K562 (cell line): Measurements from ENCODE around the gene CERS3. TPM values are rescaled to one million over a fixed set of nuclear protein-coding genes. Genes with fewer than 3 reads are reported as not detected.

Experiments used
- ATAC-seq: fragments of 200-7000 bp; cut with Tn5 transposase; 3 replicates; pipeline ENCODE4 v1.9.1; 2020; ENCODE audit warnings: moderate library complexity
- BruUV-seq: library from RNA; stranded (reverse); fragments of 400-500 nt; replicated peaks from 2 replicates; lab custom pipeline; 2021; lab: Mats Ljungman, UMichigan
- CTCF ChIA-PET: fragments of 300-600 bp; formaldehyde crosslinking; extraction: SDS; loops from one replicate; lab custom pipeline; 2021; ENCODE audit warnings: low intra/inter-chr PET ratio; lab: Yijun Ruan, JAX
- POLR2A ChIA-PET: fragments of 300-600, 350-650 bp; sonication (Branson Sonifier 250); formaldehyde crosslinking; extraction: SDS; loops from one replicate; lab custom pipeline; 2021; ENCODE audit warnings: antibody characterized with exemption, inconsistent platforms; lab: Yijun Ruan, JAX
- DNase-seq, 4 experiments: peaks; one replicate each; pipeline versions ENCODE4 v3.0.0 to v3.0.0-alpha.2; 2011 to 2018; ENCODE audit warnings: low spot score in 3 of 4, mixed read lengths in 3 of 4; ENCODE audit errors: extremely low read depth in 1 of 4
- FAIRE-seq: peaks from 2 replicates; lab custom pipeline; 2011; peaks lifted over from hg19 to GRCh38; lab: Jason Lieb, UNC
- H2AFZ ChIP-seq: 2 replicates; pipeline ENCODE4 v1.6.0; 2011; ENCODE audit warnings: low read depth, low read length, control low read depth, inconsistent platforms
- H3K27ac ChIP-seq: fragments of 200-600 bp; 3 replicates; pipeline ENCODE4 v1.8.0; 2011; ENCODE audit warnings: low read depth, mild to moderate bottlenecking, control low read depth, inconsistent platforms, low read length, moderate library complexity, mixed read lengths; ENCODE audit errors: extremely low read depth
- H3K27me3 ChIP-seq, 2 experiments: fragments of 300-600 bp in 1 of 2; 2 replicates in 1 of 2; 3 replicates in 1 of 2; pipeline versions ENCODE4 v1.6.0 to v1.8.0; 2011; ENCODE audit warnings: inconsistent platforms in 2 of 2, low read length in 2 of 2, mild to moderate bottlenecking in 1 of 2, mixed read lengths in 1 of 2, moderate library complexity in 1 of 2; ENCODE audit not compliant: control insufficient read depth in 2 of 2, insufficient read depth in 2 of 2
- H3K36me3 ChIP-seq: fragments of 300-600 bp; 3 replicates; pipeline ENCODE4 v1.8.0; 2011; ENCODE audit warnings: mild to moderate bottlenecking, low read length, inconsistent platforms; ENCODE audit not compliant: control insufficient read depth, insufficient read depth
- H3K4me1 ChIP-seq, 2 experiments: fragments of 200-600 bp in 1 of 2; replicated peaks in 1 of 2; 2 replicates in 1 of 2; 3 replicates in 1 of 2; pipeline versions ENCODE4 v1.5.1 to v1.8.0; 2011; ENCODE audit warnings: inconsistent platforms in 2 of 2, low read length in 2 of 2, mild to moderate bottlenecking in 1 of 2, mixed read lengths in 1 of 2, moderate library complexity in 1 of 2; ENCODE audit not compliant: control insufficient read depth in 2 of 2, insufficient read depth in 2 of 2
- H3K4me2 ChIP-seq: 2 replicates; pipeline ENCODE4 v1.6.1; 2011; ENCODE audit warnings: low read length, control low read depth, inconsistent platforms, mixed read lengths; ENCODE audit not compliant: insufficient read depth
- H3K4me3 ChIP-seq: fragments of 200-600 bp; sonication (generic), shearing (Covaris generic); 2 replicates; pipeline ENCODE4 v1.5.1; 2016; ENCODE audit warnings: control low read depth, inconsistent platforms
- H3K79me2 ChIP-seq: fragments of 200-600 bp; 3 replicates; pipeline ENCODE4 v1.8.0; 2011; ENCODE audit warnings: low read length, inconsistent platforms; ENCODE audit not compliant: control insufficient read depth, insufficient read depth
- H3K9ac ChIP-seq, 2 experiments: 2 replicates each; pipeline versions ENCODE4 v1.6.0 to v1.6.1; 2011; ENCODE audit warnings: low read depth in 2 of 2, low read length in 2 of 2, control low read depth in 1 of 2, inconsistent platforms in 1 of 2, mild to moderate bottlenecking in 1 of 2, mixed read lengths in 1 of 2; ENCODE audit not compliant: insufficient read depth in 1 of 2
- H3K9me1 ChIP-seq: one replicate; pipeline ENCODE4 v1.6.0; 2011; ENCODE audit warnings: inconsistent platforms, mild to moderate bottlenecking, low read length, moderate library complexity; ENCODE audit not compliant: control insufficient read depth, insufficient read depth
- H3K9me3 ChIP-seq: replicated peaks from 2 replicates; pipeline ENCODE4 v1.5.1; 2011; ENCODE audit warnings: low read depth, low read length, inconsistent platforms; ENCODE audit not compliant: control insufficient read depth, insufficient read depth
- H4K20me1 ChIP-seq: replicated peaks from 2 replicates; pipeline ENCODE4 v1.6.1; 2011; ENCODE audit warnings: low read length, inconsistent platforms, mixed read lengths; ENCODE audit not compliant: control insufficient read depth, insufficient read depth
- ARHGAP35 ChIP-seq: fragments of 450-650 bp; IDR thresholded peaks from 2 replicates; pipeline ENCODE4 v1.6.1; 2018; ENCODE audit not compliant: partially characterized antibody
- ARID3A ChIP-seq: IDR thresholded peaks from 2 replicates; pipeline ENCODE4 v1.6.1; 2012; ENCODE audit warnings: low read depth, low read length, improper control_type of control experiment, borderline replicate concordance
- CCNT2 ChIP-seq: IDR thresholded peaks from 2 replicates; pipeline ENCODE4 v1.6.1; 2011; ENCODE audit warnings: borderline replicate concordance, low read depth, mild to moderate bottlenecking, moderate library complexity, mixed read lengths, low read length; ENCODE audit not compliant: insufficient read length; ENCODE audit errors: extremely low read depth
- CREB1 ChIP-seq, 2 experiments: sonication (generic) in 1 of 2; formaldehyde crosslinking in 1 of 2; IDR thresholded peaks; 2 replicates each; pipeline versions ENCODE4 v1.6.1 to v1.8.0; 2012 to 2022; ENCODE audit warnings: inconsistent platforms in 1 of 2, mild to moderate bottlenecking in 1 of 2, missing genetic modification reagents in 1 of 2, moderate library complexity in 1 of 2
- CSDE1 ChIP-seq, 2 experiments: fragments of 450-650 bp; IDR thresholded peaks; 2 replicates each; pipeline ENCODE4 v1.6.1; 2016; ENCODE audit warnings: mild to moderate bottlenecking in 1 of 2
- E2F5 ChIP-seq: sonication (generic); formaldehyde crosslinking; IDR thresholded peaks from 2 replicates; pipeline ENCODE4 v1.8.0; 2022; ENCODE audit warnings: mild to moderate bottlenecking, missing genetic modification reagents
- ETV5 ChIP-seq: sonication (generic); formaldehyde crosslinking; IDR thresholded peaks from 2 replicates; pipeline ENCODE4 v1.4.0; 2020; ENCODE audit warnings: low read depth, mild to moderate bottlenecking, missing genetic modification reagents
- HMG20B ChIP-seq: fragments of 250-450 bp; sonication (Bioruptor Pico); IDR thresholded peaks from 2 replicates; pipeline ENCODE4 v1.5.0; 2021; ENCODE audit warnings: mild to moderate bottlenecking
- LCOR ChIP-seq: sonication (generic); formaldehyde crosslinking; IDR thresholded peaks from 2 replicates; pipeline ENCODE4 v1.8.0; 2022; ENCODE audit warnings: mild to moderate bottlenecking, missing genetic modification reagents
- MBD2 ChIP-seq: sonication (generic); IDR thresholded peaks from 2 replicates; pipeline ENCODE4 v1.6.1; 2016; ENCODE audit warnings: low read depth, borderline replicate concordance
- MYC ChIP-seq, 2 experiments: fragments of 250-450 bp in 1 of 2; sonication (Bioruptor Pico) in 1 of 2; IDR thresholded peaks; 2 replicates each; pipeline versions ENCODE4 v1.5.1 to v1.6.1; 2012 to 2021; ENCODE audit warnings: low read depth in 2 of 2, borderline replicate concordance in 1 of 2, improper control_type of control experiment in 1 of 2, low read length in 1 of 2, mild to moderate bottlenecking in 1 of 2, moderate library complexity in 1 of 2
- NR0B1 ChIP-seq: fragments of 450-650 bp; IDR thresholded peaks from one replicate; pipeline ENCODE4 v1.6.1; 2018; ENCODE audit warnings: mild to moderate bottlenecking, moderate library complexity; ENCODE audit not compliant: partially characterized antibody
- NUFIP1 ChIP-seq: fragments of 450-650 bp; IDR thresholded peaks from 2 replicates; pipeline ENCODE4 v1.6.1; 2018; ENCODE audit not compliant: partially characterized antibody
- POU5F1 ChIP-seq: fragments of 150-350 bp; IDR thresholded peaks from 2 replicates; pipeline ENCODE4 v1.6.1; 2014; ENCODE audit warnings: borderline replicate concordance, low read length, low read depth, mild to moderate bottlenecking; ENCODE audit not compliant: partially characterized antibody
- SETDB1 ChIP-seq: IDR thresholded peaks from one replicate; pipeline ENCODE4 v1.6.1; 2012; ENCODE audit warnings: low read length, control low read depth, inconsistent platforms
- SIN3A ChIP-seq, 2 experiments: fragments of 150-350 bp in 1 of 2; IDR thresholded peaks; 2 replicates each; pipeline ENCODE4 v1.6.1; 2011 to 2016; ENCODE audit warnings: borderline replicate concordance in 2 of 2, low read depth in 2 of 2, low read length in 2 of 2, mild to moderate bottlenecking in 2 of 2, moderate library complexity in 2 of 2; ENCODE audit not compliant: control insufficient read depth in 1 of 2
- YBX1 ChIP-seq: fragments of 450-650 bp; IDR thresholded peaks from 2 replicates; pipeline ENCODE4 v1.7.1; 2016; ENCODE audit warnings: mild to moderate bottlenecking
- ZFP30 ChIP-seq: fragments of 250-450 bp; sonication (Bioruptor Pico); IDR thresholded peaks from 2 replicates; pipeline ENCODE4 v1.8.0; 2022; ENCODE audit warnings: moderate library complexity, mild to moderate bottlenecking, inconsistent platforms, borderline replicate concordance
- ZNF140 ChIP-seq: fragments of 250-450 bp; sonication (Bioruptor Pico); IDR thresholded peaks from 2 replicates; pipeline ENCODE4 v1.8.0; 2021; ENCODE audit warnings: moderate library complexity, mild to moderate bottlenecking, inconsistent platforms
- WGBS: fragments of 100-300 bp; shearing (Covaris generic); methylation state at CpG from one replicate; pipeline ENCODE4 v1.1.6; 2016; ENCODE audit warnings: low coverage, mixed read lengths; ENCODE audit not compliant: insufficient coverage; ENCODE audit errors: missing lambda C conversion rate; 5-methylcytosine and 5-hydroxymethylcytosine counted together
- in situ Hi-C: fragments of 300-500 bp; cut with MboI; formaldehyde crosslinking; loops from 4 replicates; pipeline ENCODE4 v1.15.0; 2018; ENCODE audit warnings: inconsistent platforms, mixed read lengths
- intact Hi-C: fragments of 100-400 bp; cut with micrococcal nuclease; formaldehyde crosslinking; loops from 2 replicates; pipeline ENCODE4 v1.14.2; 2022
- polyA plus RNA-seq, 8 experiments: library from polyadenylated mRNA; depleted of rRNA in 4 of 8; stranded (reverse) in 5 of 8; unstranded in 3 of 8; fragments of >200 nt; fragmentation: Nextera tagmentation in 2 of 8; fragmentation: Illumina TruSeq in 1 of 8; extraction: Ambion mirVana in 2 of 8; extraction: Trizol in 1 of 8; gene quantifications; 2 replicates each; pipeline versions ENCODE4 v1.2.1 to v1.2.3, GENCODE V29; 2011 to 2014; ENCODE audit warnings: inconsistent platforms in 1 of 8, missing spikeins in 1 of 8
- total RNA-seq, 7 experiments: library from RNA; depleted of rRNA in 6 of 7; stranded (reverse); fragments of >200 nt in 6 of 7; fragmentation: Illumina TruSeq in 2 of 7; extraction: Trizol in 2 of 7; gene quantifications; 2 replicates each; pipeline versions ENCODE4 v1.2.1 to v1.2.3, GENCODE V29; 2011 to 2021; ENCODE audit warnings: low replicate concordance in 1 of 7

The CERS3 gene
- total and polyA plus RNA-seq, 9 of the 15 experiments (the other 6 are each of a cell fraction or from before 2014, with no cell fraction given): not detected

GRCh38 chr15:100569391-100569790 lies 40.6 kb upstream of the CERS3 start:
- H3K4me1 ChIP-seq: no peaks in the 10 kb centered on the region
- no peak overlapping the region for H2AFZ ChIP-seq
- no peak overlapping the region for H3K9ac ChIP-seq
- ChIA-PET POLR2A (no interaction called here), CTCF (no interaction called here)
- no peaks in the 10 kb centered on the region for H3K79me2 ChIP-seq
- H3K4me2 ChIP-seq: no peak overlapping the region
- H3K36me3 ChIP-seq: peaks cover 71% of the 10 kb centered on the region
- ATAC-seq: no peak
- FAIRE-seq: no peak
- no peak for DNase-seq
- no peaks in the 10 kb centered on the region for H3K9me1 ChIP-seq
- H3K27me3 ChIP-seq: no peaks in the 10 kb centered on the region
- no peak overlapping the region for H3K27ac ChIP-seq
- intact Hi-C loops (no loop called here), in situ Hi-C loops (no loop called here)
- 76% methylated on average over 8 of the region's 8 CpGs for WGBS
- no peak overlapping the region for H3K4me3 ChIP-seq
- BruUV-seq: no TSS peak
- TF ChIP-seq NUFIP1 (no peak), POU5F1 (no peak), SIN3A (IDR thresholded peaks at IDR 0.05; ENCODE audit: borderline replicate concordance in 2 of 2, control insufficient read depth in 1 of 2, low read depth in 2 of 2, low read length in 2 of 2) (no peak), MYC (IDR thresholded peaks at IDR 0.05; ENCODE audit: low read depth, low read length) (no peak), MYC (CRISPR knock-in tag; IDR thresholded peaks at IDR 0.05; ENCODE audit: borderline replicate concordance, low read depth) (no peak), ZNF140 (CRISPR knock-in tag) (no peak), NR0B1 (no peak), HMG20B (CRISPR knock-in tag) (no peak), ARHGAP35 (no peak), CSDE1 (IDR thresholded peaks at IDR 0.05) (no peak), CCNT2 (no peak), ZFP30 (CRISPR knock-in tag) (no peak), ETV5 (CRISPR knock-in tag) (no peak), LCOR (CRISPR knock-in tag) (no peak), SETDB1 (no peak), E2F5 (CRISPR knock-in tag) (no peak), YBX1 (no peak), ARID3A (no peak), CREB1 (IDR thresholded peaks at IDR 0.05) (no peak), CREB1 (CRISPR knock-in tag; IDR thresholded peaks at IDR 0.05) (no peak), MBD2 (no peak)
- no peaks in the 10 kb centered on the region for H3K9me3 ChIP-seq
- no peaks in the 10 kb centered on the region; the same call in 1 of the 2 replicates for H4K20me1 ChIP-seq
